HepG2 (cell line): ENCODE data around the gene MXRA7. TPM values are rescaled to one million over a fixed set of nuclear protein-coding genes. Genes with fewer than 3 reads are reported as not detected.
A peak's percentile ranks its signal among the peaks of the same experiment; 100 is the strongest.

Experiments used
- ATAC-seq: fragments of 200-7000 bp; cut with Tn5 transposase; 3 replicates; pipeline ENCODE4 v1.9.1; 2020; ENCODE audit warnings: mild to moderate bottlenecking, moderate library complexity
- BruUV-seq: library from RNA; stranded (reverse); fragments of 400-500 nt; replicated peaks from 2 replicates; lab custom pipeline; 2021; lab: Mats Ljungman, UMichigan
- CTCF ChIA-PET: fragments of 300-600 bp; formaldehyde crosslinking; extraction: SDS; loops from one replicate; lab custom pipeline; 2021; ENCODE audit warnings: low total read pairs, inconsistent platforms, low intra/inter-chr PET ratio; lab: Yijun Ruan, JAX
- POLR2A ChIA-PET: fragments of 350-600 bp; sonication (Branson Sonifier 250); formaldehyde crosslinking; loops from one replicate; lab custom pipeline; 2020; ENCODE audit warnings: antibody characterized with exemption, inconsistent platforms; lab: Yijun Ruan, JAX
- DNase-seq: peaks from one replicate; pipeline ENCODE4 v3.0.0-alpha.2; 2015; ENCODE audit warnings: low spot score
- FAIRE-seq: peaks from 3 replicates; lab custom pipeline; 2011; peaks lifted over from hg19 to GRCh38; lab: Jason Lieb, UNC
- H2AFZ ChIP-seq: one replicate; pipeline ENCODE4 v1.6.1; 2011; ENCODE audit warnings: low read length, inconsistent platforms
- H3K27ac ChIP-seq: fragments of 300-600 bp; 3 replicates; pipeline ENCODE4 v1.8.0; 2011; ENCODE audit warnings: mixed run types, mild to moderate bottlenecking, mixed read lengths, low read length, inconsistent platforms; ENCODE audit not compliant: insufficient read depth; ENCODE audit errors: extremely low read length
- H3K27me3 ChIP-seq, 2 experiments: fragments of 200-600 bp in 1 of 2; 2 replicates in 1 of 2; 3 replicates in 1 of 2; pipeline versions ENCODE4 v1.6.0 to v1.8.0; 2011; ENCODE audit warnings: low read length in 2 of 2, mild to moderate bottlenecking in 2 of 2, moderate library complexity in 2 of 2, inconsistent platforms in 1 of 2; ENCODE audit not compliant: insufficient read depth in 2 of 2, control insufficient read depth in 1 of 2
- H3K36me3 ChIP-seq, 2 experiments: fragments of 200-600 bp in 1 of 2; replicated peaks in 1 of 2; 2 replicates in 1 of 2; 3 replicates in 1 of 2; pipeline versions ENCODE4 v1.5.1 to v1.8.0; 2011; ENCODE audit warnings: low read length in 2 of 2, inconsistent platforms in 1 of 2; ENCODE audit not compliant: insufficient read depth in 2 of 2, control insufficient read depth in 1 of 2
- H3K4me1 ChIP-seq: 2 replicates; pipeline ENCODE4 v1.5.1; 2012; ENCODE audit warnings: low read length, inconsistent platforms; ENCODE audit not compliant: insufficient read depth
- H3K4me2 ChIP-seq: 2 replicates; pipeline ENCODE4 v1.6.0; 2011; ENCODE audit warnings: low read depth, low read length, inconsistent platforms
- H3K4me3 ChIP-seq, 3 experiments: fragments of 200-600 bp in 1 of 3; sonication (generic), shearing (Covaris generic) in 1 of 3; replicated peaks in 1 of 3; 2 replicates each; pipeline ENCODE4 v1.5.1; 2011 to 2016; ENCODE audit warnings: low read length in 3 of 3, inconsistent platforms in 2 of 3, low read depth in 2 of 3, mild to moderate bottlenecking in 2 of 3, control low read depth in 1 of 3, mixed read lengths in 1 of 3; ENCODE audit not compliant: insufficient read depth in 1 of 3
- H3K79me2 ChIP-seq: one replicate; pipeline ENCODE4 v1.6.1; 2011; ENCODE audit warnings: low read length, inconsistent platforms; ENCODE audit not compliant: insufficient read depth
- H3K9ac ChIP-seq: 2 replicates; pipeline ENCODE4 v1.6.0; 2011; ENCODE audit warnings: mild to moderate bottlenecking, low read depth, low read length, inconsistent platforms; ENCODE audit not compliant: insufficient read depth
- H3K9me3 ChIP-seq: 2 replicates; pipeline ENCODE4 v1.5.1; 2012; ENCODE audit warnings: mild to moderate bottlenecking, low read length
- H4K20me1 ChIP-seq: 2 replicates; pipeline ENCODE4 v1.6.0; 2011; ENCODE audit warnings: inconsistent platforms, mild to moderate bottlenecking, low read length, moderate library complexity; ENCODE audit not compliant: insufficient read depth
- ARNT ChIP-seq: fragments of 450-650 bp; IDR thresholded peaks from 2 replicates; pipeline ENCODE4 v1.6.1; 2017
- DNMT1 ChIP-seq: sonication (generic); formaldehyde crosslinking; IDR thresholded peaks from 2 replicates; pipeline ENCODE4 v1.5.1; 2020; ENCODE audit warnings: mild to moderate bottlenecking, missing genetic modification reagents
- ERF ChIP-seq: IDR thresholded peaks from 2 replicates; pipeline ENCODE4 v1.6.1; 2018; ENCODE audit warnings: missing biosample characterization, missing genetic modification reagents
- FOXM1 ChIP-seq: sonication (generic); formaldehyde crosslinking; IDR thresholded peaks from 2 replicates; pipeline ENCODE4 v1.5.0; 2020; ENCODE audit warnings: missing genetic modification reagents
- IRF9 ChIP-seq: sonication (generic); formaldehyde crosslinking; IDR thresholded peaks from 2 replicates; pipeline ENCODE4 v1.8.0; 2022; ENCODE audit warnings: missing genetic modification reagents, mild to moderate bottlenecking, borderline replicate concordance
- MIER3 ChIP-seq: IDR thresholded peaks from 2 replicates; pipeline ENCODE4 v1.6.1; 2016; ENCODE audit warnings: missing compliant biosample characterization, borderline replicate concordance
- MYC ChIP-seq: sonication (generic); formaldehyde crosslinking; IDR thresholded peaks from 2 replicates; pipeline ENCODE4 v1.9.0; 2021; ENCODE audit warnings: missing genetic modification reagents, borderline replicate concordance
- NR0B2 ChIP-seq: sonication (generic); formaldehyde crosslinking; IDR thresholded peaks from 2 replicates; pipeline ENCODE4 v1.4.0; 2020; ENCODE audit warnings: mild to moderate bottlenecking, missing genetic modification reagents
- PHF21A ChIP-seq: sonication (generic); formaldehyde crosslinking; IDR thresholded peaks from 2 replicates; pipeline ENCODE4 v1.5.0; 2020; ENCODE audit warnings: mild to moderate bottlenecking, missing genetic modification reagents
- RFXANK ChIP-seq: IDR thresholded peaks from 2 replicates; pipeline ENCODE4 v1.6.1; 2016
- SIX1 ChIP-seq: sonication (generic); formaldehyde crosslinking; IDR thresholded peaks from 2 replicates; pipeline ENCODE4 v1.4.0; 2020; ENCODE audit warnings: missing genetic modification reagents, borderline replicate concordance
- SMARCC2 ChIP-seq: fragments of 450-650 bp; IDR thresholded peaks from 2 replicates; pipeline ENCODE4 v1.6.1; 2017; ENCODE audit warnings: antibody characterized with exemption, mild to moderate bottlenecking
- ZC3H13 ChIP-seq: sonication (generic); formaldehyde crosslinking; IDR thresholded peaks from 2 replicates; pipeline ENCODE4 v1.8.1; 2023; ENCODE audit warnings: mild to moderate bottlenecking, missing genetic modification reagents, moderate library complexity
- ZNF207 ChIP-seq: fragments of 450-650 bp; IDR thresholded peaks from 2 replicates; pipeline ENCODE4 v1.6.1; 2016; ENCODE audit warnings: antibody characterized with exemption, borderline replicate concordance
- ZNF337 ChIP-seq: sonication (generic); formaldehyde crosslinking; IDR thresholded peaks from 2 replicates; pipeline ENCODE4 v1.5.1; 2020; ENCODE audit warnings: missing genetic modification reagents, low read depth, mild to moderate bottlenecking, borderline replicate concordance
- ZNF33B ChIP-seq: sonication (generic); formaldehyde crosslinking; IDR thresholded peaks from 2 replicates; pipeline ENCODE4 v1.5.1; 2020; ENCODE audit warnings: mild to moderate bottlenecking, missing genetic modification reagents
- ZNF672 ChIP-seq: sonication (generic); formaldehyde crosslinking; IDR thresholded peaks from 2 replicates; pipeline ENCODE4 v1.8.1; 2022; ENCODE audit warnings: missing genetic modification reagents
- ZNF792 ChIP-seq: IDR thresholded peaks from 2 replicates; pipeline ENCODE4 v1.6.1; 2016
- ZSCAN30 ChIP-seq: sonication (generic); formaldehyde crosslinking; IDR thresholded peaks from 2 replicates; pipeline ENCODE4 v1.5.0; 2020; ENCODE audit warnings: mild to moderate bottlenecking, missing genetic modification reagents
- ZSCAN31 ChIP-seq: sonication (generic); formaldehyde crosslinking; IDR thresholded peaks from 2 replicates; pipeline ENCODE4 v1.5.0; 2020; ENCODE audit warnings: low read depth, mild to moderate bottlenecking, missing genetic modification reagents
- WGBS: methylation state at CpG from one replicate; pipeline ENCODE4 v1.1.6; 2017; ENCODE audit warnings: low lambda C conversion rate; 5-methylcytosine and 5-hydroxymethylcytosine counted together
- in situ Hi-C: cut with HindIII; loops from 2 replicates; pipeline ENCODE4 v1.10.0; 2017; ENCODE audit warnings: low pct_unique_long_range_greater_than_20kb; ENCODE audit not compliant: extremely low pct_ligation_motif_present
- intact Hi-C: fragments of 100-400 bp; cut with micrococcal nuclease; formaldehyde crosslinking; loops from one replicate; pipeline ENCODE4 v1.10.0; 2022; ENCODE audit not compliant: unreplicated experiment
- polyA plus RNA-seq, 8 experiments: library from polyadenylated mRNA; depleted of rRNA in 3 of 8; stranded (reverse) in 7 of 8; unstranded in 1 of 8; fragments of >200 nt; fragmentation: Illumina TruSeq in 4 of 8; extraction: Trizol in 4 of 8; gene quantifications; 2 replicates each; pipeline versions ENCODE4 v1.2.1 to v1.2.3, GENCODE V29; 2011 to 2016; ENCODE audit warnings: low read depth in 4 of 8, missing spikeins in 1 of 8, mixed read lengths in 1 of 8; ENCODE audit not compliant: insufficient read depth in 1 of 8
- total RNA-seq, 5 experiments: library from RNA; depleted of rRNA; stranded (reverse); fragments of >200 nt; fragmentation: Illumina TruSeq; extraction: Trizol; gene quantifications; 2 replicates each; pipeline ENCODE4 v1.2.3, GENCODE V29; 2016; ENCODE audit warnings: low read depth in 1 of 5
- TF ChIP-seq, protein P1 (sequence below): sonication (generic); formaldehyde crosslinking; IDR thresholded peaks from 2 replicates; pipeline ENCODE4 v1.5.0; 2020; ENCODE audit warnings: mild to moderate bottlenecking, missing genetic modification reagents, moderate library complexity
- TF ChIP-seq, protein P2 (sequence below), 2 experiments: fragments of 450-650 bp in 1 of 2; sonication (generic) in 1 of 2; formaldehyde crosslinking; IDR thresholded peaks; 2 replicates each; pipeline versions ENCODE4 v1.5.0 to v1.8.0; 2020 to 2022; ENCODE audit warnings: mild to moderate bottlenecking in 1 of 2, missing genetic modification reagents in 1 of 2

The MXRA7 gene
- total and polyA plus RNA-seq, 2 of the 13 experiments (the other 11 are each of a cell fraction or from before 2014, with no cell fraction given), result 44.8 to 112 TPM

DNA sequence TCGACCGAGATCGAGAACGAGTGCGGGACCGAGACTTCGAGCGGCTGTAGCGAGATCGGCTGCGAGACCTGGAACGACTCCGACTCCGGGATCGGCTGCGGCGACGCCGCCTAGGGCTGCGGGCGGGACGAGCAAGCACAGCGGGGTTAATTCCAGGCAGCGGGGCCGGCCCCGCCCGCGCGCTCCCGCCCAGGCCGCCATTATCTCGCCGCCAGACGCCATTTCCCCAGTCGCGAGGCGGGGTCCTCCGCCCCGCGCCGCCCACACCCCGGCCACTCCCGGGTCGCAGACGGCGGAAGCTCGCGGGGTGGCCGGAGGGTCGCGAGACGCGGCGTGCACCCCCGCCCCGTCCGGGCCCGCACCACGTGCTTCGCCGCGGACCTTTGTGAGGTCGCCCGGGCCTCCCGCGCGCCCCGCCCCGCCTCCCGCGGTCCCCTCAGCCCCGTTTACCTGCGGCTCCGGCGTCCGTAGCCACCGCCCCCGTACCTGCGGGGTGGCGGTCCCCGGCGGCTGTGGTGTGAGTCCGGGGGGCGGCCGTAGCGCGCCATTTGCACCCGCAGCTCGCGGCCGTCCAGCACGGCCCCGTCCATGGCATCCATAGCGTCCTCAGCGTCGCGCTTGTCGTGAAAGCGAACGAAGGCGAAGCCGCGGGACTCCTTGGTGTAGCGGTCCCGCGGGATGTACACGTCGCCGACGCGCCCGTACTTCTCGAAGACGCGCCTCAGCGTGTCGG is 25.8 kb upstream of the MXRA7 start:
- H3K27me3 ChIP-seq, result peaks cover 0 to 3% of the 10 kb centered on the region in 2 experiments; a peak in 1 of 5 replicates
- H3K9ac ChIP-seq, result peak overlapping the region; percentile 100
- BruUV-seq, result no TSS peak
- POLR2A ChIA-PET, result interaction anchor here (1.2 to 4.1 kb wide), 9 partner anchors 9 to 404 kb away, joined by 3 to 71 read pairs (median 9); partner anchors contain the start of genes JMJD6, METTL23, MXRA7 and SEC14L1
- H3K79me2 ChIP-seq, result peaks cover 62% of the 10 kb centered on the region
- FAIRE-seq, result no peak
- peak overlapping the region; percentile 93 to 100 (median 100) for H3K4me3 ChIP-seq
- H4K20me1 ChIP-seq, result peaks cover 35% of the 10 kb centered on the region
- peak; percentile 35 for ATAC-seq
- CTCF ChIA-PET, result no interaction called here
- H3K27ac ChIP-seq, result peak overlapping the region; percentile 96
- peak overlapping the region; percentile 88 for H3K4me2 ChIP-seq
- intact Hi-C loops (no loop called here), in situ Hi-C loops (no loop called here)
- WGBS, result under 1% methylated on average over 28 of the region's 117 CpGs
- peaks cover 10 to 35% of the 10 kb centered on the region in 2 experiments for H3K36me3 ChIP-seq
- H3K4me1 ChIP-seq, result peaks cover 51% of the 10 kb centered on the region
- peak; percentile 46 for DNase-seq
- no peaks in the 10 kb centered on the region for H3K9me3 ChIP-seq
- H2AFZ ChIP-seq, result no peak overlapping the region
- TF ChIP-seq, protein P1, sequence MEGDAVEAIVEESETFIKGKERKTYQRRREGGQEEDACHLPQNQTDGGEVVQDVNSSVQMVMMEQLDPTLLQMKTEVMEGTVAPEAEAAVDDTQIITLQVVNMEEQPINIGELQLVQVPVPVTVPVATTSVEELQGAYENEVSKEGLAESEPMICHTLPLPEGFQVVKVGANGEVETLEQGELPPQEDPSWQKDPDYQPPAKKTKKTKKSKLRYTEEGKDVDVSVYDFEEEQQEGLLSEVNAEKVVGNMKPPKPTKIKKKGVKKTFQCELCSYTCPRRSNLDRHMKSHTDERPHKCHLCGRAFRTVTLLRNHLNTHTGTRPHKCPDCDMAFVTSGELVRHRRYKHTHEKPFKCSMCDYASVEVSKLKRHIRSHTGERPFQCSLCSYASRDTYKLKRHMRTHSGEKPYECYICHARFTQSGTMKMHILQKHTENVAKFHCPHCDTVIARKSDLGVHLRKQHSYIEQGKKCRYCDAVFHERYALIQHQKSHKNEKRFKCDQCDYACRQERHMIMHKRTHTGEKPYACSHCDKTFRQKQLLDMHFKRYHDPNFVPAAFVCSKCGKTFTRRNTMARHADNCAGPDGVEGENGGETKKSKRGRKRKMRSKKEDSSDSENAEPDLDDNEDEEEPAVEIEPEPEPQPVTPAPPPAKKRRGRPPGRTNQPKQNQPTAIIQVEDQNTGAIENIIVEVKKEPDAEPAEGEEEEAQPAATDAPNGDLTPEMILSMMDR (CRISPR knock-in tag), result peak; percentile 50
- 0 out of 2 replicates have a peak, but pooled peaks have one; percentile 2 for TF ChIP-seq FOXM1 (CRISPR knock-in tag)
- no peak for TF ChIP-seq IRF9 (CRISPR knock-in tag)
- peak; percentile 19 for TF ChIP-seq ZC3H13 (CRISPR knock-in tag)
- TF ChIP-seq NR0B2 (CRISPR knock-in tag), result 0 out of 2 replicates have a peak, but pooled peaks have one; percentile 13
- no peak for TF ChIP-seq ZNF33B (CRISPR knock-in tag)
- no peak; the same call in 1 of the 2 replicates for TF ChIP-seq MYC (CRISPR knock-in tag)
- no peak for TF ChIP-seq ZSCAN31 (CRISPR knock-in tag)
- no peak for TF ChIP-seq SIX1
- no peak for TF ChIP-seq PHF21A (CRISPR knock-in tag)
- no peak; the same call in 1 of the 2 replicates for TF ChIP-seq ZSCAN30 (CRISPR knock-in tag)
- TF ChIP-seq ZNF792 (CRISPR knock-in tag), result no peak
- no peak for TF ChIP-seq ERF
- no peak for TF ChIP-seq ZNF337
- no peak for TF ChIP-seq ARNT
- no peak for TF ChIP-seq ZNF207
- TF ChIP-seq, protein P2, sequence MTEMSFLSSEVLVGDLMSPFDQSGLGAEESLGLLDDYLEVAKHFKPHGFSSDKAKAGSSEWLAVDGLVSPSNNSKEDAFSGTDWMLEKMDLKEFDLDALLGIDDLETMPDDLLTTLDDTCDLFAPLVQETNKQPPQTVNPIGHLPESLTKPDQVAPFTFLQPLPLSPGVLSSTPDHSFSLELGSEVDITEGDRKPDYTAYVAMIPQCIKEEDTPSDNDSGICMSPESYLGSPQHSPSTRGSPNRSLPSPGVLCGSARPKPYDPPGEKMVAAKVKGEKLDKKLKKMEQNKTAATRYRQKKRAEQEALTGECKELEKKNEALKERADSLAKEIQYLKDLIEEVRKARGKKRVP (CRISPR knock-in tag; IDR thresholded peaks at IDR 0.05), result no peak
- no peak for TF ChIP-seq SMARCC2
- no peak; the same call in none of the 2 replicates for TF ChIP-seq DNMT1 (CRISPR knock-in tag)
- TF ChIP-seq MIER3 (CRISPR knock-in tag), result no peak
- TF ChIP-seq ZNF672 (CRISPR knock-in tag), result no peak
- no peak for TF ChIP-seq RFXANK (CRISPR knock-in tag)
